ENCODE measurements around the gene MAGIX. TPM values are rescaled to one million over a fixed set of nuclear protein-coding genes. Genes with fewer than 3 reads are reported as not detected.

MAGIX gene
- total and polyA plus RNA-seq, 2 of the 4 experiments (the other 2 are of a cell fraction) = 0.72 to 1.1 TPM

DNA sequence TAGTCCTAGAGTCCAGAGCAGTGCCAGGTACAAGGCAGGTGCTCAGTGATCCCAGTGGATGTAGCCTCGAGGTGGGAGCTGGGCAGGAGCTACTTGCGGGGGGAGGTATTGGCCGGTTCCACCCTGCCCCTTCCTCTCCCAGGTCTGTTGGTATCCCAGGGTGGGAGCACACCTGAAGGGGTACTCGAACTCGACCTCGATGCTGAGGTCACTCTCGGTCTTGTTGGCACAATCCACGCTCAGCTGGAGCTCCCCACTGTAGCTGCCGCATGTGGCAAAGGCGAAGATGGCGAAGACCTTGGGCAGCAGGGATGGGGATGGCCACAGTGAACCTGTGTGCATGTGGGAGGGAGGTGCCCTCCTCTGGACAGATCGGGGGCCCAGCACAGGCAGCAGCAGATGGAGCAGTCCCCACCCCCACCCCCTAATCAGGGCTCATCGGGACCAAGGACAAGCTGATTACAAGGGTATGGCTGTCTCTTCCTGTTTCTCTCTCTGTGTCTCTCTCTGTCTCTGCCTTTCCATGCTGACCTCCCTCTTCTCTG, 35.1 kb downstream of the MAGIX start:
- H2BK20ac ChIP-seq (ENCODE audit: low read depth, low read length) = no peak overlapping the region
- no peak overlapping the region for H3K18ac ChIP-seq (ENCODE audit: low read depth, low read length)
- H2AK9ac ChIP-seq (replicated peaks; ENCODE audit: low read depth, low read length, poor library complexity) = no peak overlapping the region
- H2AK5ac ChIP-seq (ENCODE audit: low read depth, low read length) = no peak overlapping the region
- no peak overlapping the region for H2BK120ac ChIP-seq (ENCODE audit: low read depth, low read length)
- ATAC-seq (ENCODE audit: low read depth) = no peak
- ChIA-PET CTCF (no interaction called here), POLR2A (ENCODE audit: unreplicated experiment) (no interaction called here)
- H3K56ac ChIP-seq (ENCODE audit: extremely low read depth, insufficient read depth, low read length) = no peak overlapping the region
- TF ChIP-seq, protein P1, sequence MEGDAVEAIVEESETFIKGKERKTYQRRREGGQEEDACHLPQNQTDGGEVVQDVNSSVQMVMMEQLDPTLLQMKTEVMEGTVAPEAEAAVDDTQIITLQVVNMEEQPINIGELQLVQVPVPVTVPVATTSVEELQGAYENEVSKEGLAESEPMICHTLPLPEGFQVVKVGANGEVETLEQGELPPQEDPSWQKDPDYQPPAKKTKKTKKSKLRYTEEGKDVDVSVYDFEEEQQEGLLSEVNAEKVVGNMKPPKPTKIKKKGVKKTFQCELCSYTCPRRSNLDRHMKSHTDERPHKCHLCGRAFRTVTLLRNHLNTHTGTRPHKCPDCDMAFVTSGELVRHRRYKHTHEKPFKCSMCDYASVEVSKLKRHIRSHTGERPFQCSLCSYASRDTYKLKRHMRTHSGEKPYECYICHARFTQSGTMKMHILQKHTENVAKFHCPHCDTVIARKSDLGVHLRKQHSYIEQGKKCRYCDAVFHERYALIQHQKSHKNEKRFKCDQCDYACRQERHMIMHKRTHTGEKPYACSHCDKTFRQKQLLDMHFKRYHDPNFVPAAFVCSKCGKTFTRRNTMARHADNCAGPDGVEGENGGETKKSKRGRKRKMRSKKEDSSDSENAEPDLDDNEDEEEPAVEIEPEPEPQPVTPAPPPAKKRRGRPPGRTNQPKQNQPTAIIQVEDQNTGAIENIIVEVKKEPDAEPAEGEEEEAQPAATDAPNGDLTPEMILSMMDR (conservative IDR thresholded peaks at IDR 0.05; ENCODE audit: low read depth, low read length) = no peak
- TF ChIP-seq RAD21 (IDR thresholded peaks at IDR 0.05; ENCODE audit: low read length) = no peak
- no peaks in the 10 kb centered on the region for H3K4me1 ChIP-seq (ENCODE audit: control insufficient read depth, insufficient read depth, low read length)
- dilution Hi-C loops (cut with HindIII; ENCODE audit: low sequenced_read_pairs, unreplicated experiment) = no loop called here
- no peak for DNase-seq
- no peak overlapping the region for H2BK15ac ChIP-seq (ENCODE audit: low read depth, low read length)
- no peak overlapping the region for H3K23ac ChIP-seq (ENCODE audit: low read depth, low read length)
- H3K9me1 ChIP-seq (ENCODE audit: insufficient read depth, low read length) = no peaks in the 10 kb centered on the region
- no peak overlapping the region for H2BK5ac ChIP-seq (ENCODE audit: low read depth, low read length, poor library complexity, severe bottlenecking)
- H3K27me3 ChIP-seq (ENCODE audit: control insufficient read depth, insufficient read depth, low read length) = peaks cover 4% of the 10 kb centered on the region; the same call in 1 of the 2 replicates
- H3K27ac ChIP-seq (ENCODE audit: insufficient read depth, low read length) = no peak overlapping the region
- BruUV-seq (replicated peaks) = no TSS peak
- in situ Hi-C loops (cut with MboI; ENCODE audit: low sequenced_read_pairs) = no loop called here
- H4K20me1 ChIP-seq (ENCODE audit: insufficient read depth, low read length) = no peaks in the 10 kb centered on the region
- H4K91ac ChIP-seq (ENCODE audit: insufficient read depth, low read depth, low read length) = no peak overlapping the region
- H4K8ac ChIP-seq (ENCODE audit: low read depth in 2 of 2, low read length in 2 of 2) = no peak overlapping the region
- H3K4me3 ChIP-seq (ENCODE audit: insufficient read depth, low read depth, low read length) = no peak overlapping the region
- no peak overlapping the region for H2AFZ ChIP-seq (replicated peaks; ENCODE audit: low read length, poor library complexity)
- H3K36me3 ChIP-seq (ENCODE audit: control insufficient read depth, insufficient read depth, low read length) = no peaks in the 10 kb centered on the region
- no peak overlapping the region for H3K14ac ChIP-seq (replicated peaks; ENCODE audit: low read depth, low read length)
- H3K9me3 ChIP-seq (ENCODE audit: control insufficient read depth, insufficient read depth, low read length) = no peaks in the 10 kb centered on the region
- no peak overlapping the region for H4K5ac ChIP-seq (ENCODE audit: low read depth, low read length)
- no peak overlapping the region for H3K4me2 ChIP-seq (ENCODE audit: low read depth, low read length)
- no CpG with 5 or more reads among the region's 13 CpGs for WGBS, 2 experiments (ENCODE audit: extremely low coverage in 2 of 2, insufficient read length in 1 of 2)
- no peaks in the 10 kb centered on the region for H3K79me1 ChIP-seq (ENCODE audit: low read depth in 1 of 2, low read length in 2 of 2)
- no peak overlapping the region for H3K9ac ChIP-seq (ENCODE audit: low read depth, low read length)
- H3K4ac ChIP-seq (ENCODE audit: low read depth, low read length) = no peak overlapping the region
- intact Hi-C loops (cut with micrococcal nuclease) = no loop called here
